ENCODE measurements around the gene PDLIM7.

PDLIM7 gene

GRCh38 chr5:177458912-177459350 is 38.5 kb downstream of the PDLIM7 start:
- Histone ChIP-seq H3K9me3 (ENCODE audit: insufficient read depth, low read length) (no peaks in the 10 kb centered on the region), H3K27ac (ENCODE audit: low read length) (no peak overlapping the region), H3K4me3 (ENCODE audit: low read length) (no peak overlapping the region), H3K27me3 (ENCODE audit: low read depth, low read length) (no peaks in the 10 kb centered on the region), H3K4me1 (ENCODE audit: low read length) (peaks cover 6% of the 10 kb centered on the region), H3K79me2 (ENCODE audit: low read length) (no peaks in the 10 kb centered on the region), H2AFZ (ENCODE audit: low read depth, low read length) (no peak overlapping the region), H3K9ac (ENCODE audit: low read length) (no peak overlapping the region), H3K36me3 (replicated peaks; ENCODE audit: low read depth, low read length) (peaks cover 4% of the 10 kb centered on the region), H3K4me2 (ENCODE audit: low read length) (no peak overlapping the region), H4K20me1 (ENCODE audit: insufficient read depth, low read length) (peaks cover 10% of the 10 kb centered on the region)
- no peak for TF ChIP-seq CTCF (IDR thresholded peaks at IDR 0.05; ENCODE audit: low read depth, low read length)

- Histone ChIP-seq H3K4me2 (ENCODE audit: low read length) (no peak overlapping the region), H3K9ac (ENCODE audit: low read length) (no peak overlapping the region)
These were observed 39.3 kb downstream of the PDLIM7 start for GRCh38 chr5:177457852-177458681.

GRCh38 chr5:177456976-177457851 is 40.2 kb downstream of the PDLIM7 start:
- H3K4me1 ChIP-seq (ENCODE audit: low read length), result peaks cover 14% of the 10 kb centered on the region
- H3K27ac ChIP-seq (ENCODE audit: low read length), result no peak overlapping the region
- H3K36me3 ChIP-seq (replicated peaks; ENCODE audit: low read depth, low read length), result no peaks in the 10 kb centered on the region
- H3K4me3 ChIP-seq (ENCODE audit: low read length), result no peak overlapping the region
- H3K79me2 ChIP-seq (ENCODE audit: low read length), result no peaks in the 10 kb centered on the region
- H3K9me3 ChIP-seq (ENCODE audit: insufficient read depth, low read length), result no peaks in the 10 kb centered on the region
- no peak overlapping the region for H3K9ac ChIP-seq (ENCODE audit: low read length)
- H3K27me3 ChIP-seq (ENCODE audit: low read depth, low read length), result no peaks in the 10 kb centered on the region
- TF ChIP-seq CTCF (IDR thresholded peaks at IDR 0.05; ENCODE audit: low read depth, low read length), result no peak
- no peak for TF ChIP-seq EZH2phosphoT487 (IDR thresholded peaks at IDR 0.05; ENCODE audit: low read depth)
- no peak overlapping the region for H3K4me2 ChIP-seq (ENCODE audit: low read length)
- H4K20me1 ChIP-seq (ENCODE audit: insufficient read depth, low read length), result peaks cover 23% of the 10 kb centered on the region
- H2AFZ ChIP-seq (ENCODE audit: low read depth, low read length), result no peak overlapping the region

More at GRCh38 chr5:177457852-177458681, 39.3 kb downstream of the PDLIM7 start:
- Histone ChIP-seq H3K4me3 (ENCODE audit: low read length) (no peak overlapping the region), H4K20me1 (ENCODE audit: insufficient read depth, low read length) (peaks cover 18% of the 10 kb centered on the region), H3K9me3 (ENCODE audit: insufficient read depth, low read length) (no peaks in the 10 kb centered on the region), H2AFZ (ENCODE audit: low read depth, low read length) (no peak overlapping the region), H3K36me3 (replicated peaks; ENCODE audit: low read depth, low read length) (no peaks in the 10 kb centered on the region), H3K4me1 (ENCODE audit: low read length) (peaks cover 14% of the 10 kb centered on the region), H3K79me2 (ENCODE audit: low read length) (no peaks in the 10 kb centered on the region), H3K27me3 (ENCODE audit: low read depth, low read length) (no peaks in the 10 kb centered on the region), H3K27ac (ENCODE audit: low read length) (no peak overlapping the region)
- no peak for TF ChIP-seq CTCF (IDR thresholded peaks at IDR 0.05; ENCODE audit: low read depth, low read length)
- TF ChIP-seq EZH2phosphoT487 (IDR thresholded peaks at IDR 0.05; ENCODE audit: low read depth), result no peak

- Histone ChIP-seq H3K27ac (ENCODE audit: low read length) (no peak overlapping the region), H3K4me3 (ENCODE audit: low read length) (no peak overlapping the region), H3K4me2 (ENCODE audit: low read length) (no peak overlapping the region), H3K4me1 (ENCODE audit: low read length) (peaks cover 14% of the 10 kb centered on the region), H2AFZ (ENCODE audit: low read depth, low read length) (no peak overlapping the region), H3K9ac (ENCODE audit: low read length) (no peak overlapping the region), H3K36me3 (replicated peaks; ENCODE audit: low read depth, low read length) (no peaks in the 10 kb centered on the region), H3K27me3 (ENCODE audit: low read depth, low read length) (no peaks in the 10 kb centered on the region), H3K79me2 (ENCODE audit: low read length) (no peaks in the 10 kb centered on the region), H3K9me3 (ENCODE audit: insufficient read depth, low read length) (no peaks in the 10 kb centered on the region), H4K20me1 (ENCODE audit: insufficient read depth, low read length) (peaks cover 23% of the 10 kb centered on the region)
- TF ChIP-seq CTCF (IDR thresholded peaks at IDR 0.05; ENCODE audit: low read depth, low read length), result no peak; the same call in 1 of the 2 replicates
- TF ChIP-seq EZH2phosphoT487 (IDR thresholded peaks at IDR 0.05; ENCODE audit: low read depth), result no peak
These were observed 40.8 kb downstream of the PDLIM7 start for GRCh38 chr5:177456591-177456964.

Measured in OCI-LY3 (cell line).